Measurements from ENCODE around the gene OBP2A.
"Not testable (repeated sequence)": the region's sequence is repeated elsewhere in the genome, so short reads cannot be mapped to it uniquely, and the experiment has no call there.

The OBP2A gene, protein sequence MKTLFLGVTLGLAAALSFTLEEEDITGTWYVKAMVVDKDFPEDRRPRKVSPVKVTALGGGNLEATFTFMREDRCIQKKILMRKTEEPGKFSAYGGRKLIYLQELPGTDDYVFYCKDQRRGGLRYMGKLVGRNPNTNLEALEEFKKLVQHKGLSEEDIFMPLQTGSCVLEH

DNA sequence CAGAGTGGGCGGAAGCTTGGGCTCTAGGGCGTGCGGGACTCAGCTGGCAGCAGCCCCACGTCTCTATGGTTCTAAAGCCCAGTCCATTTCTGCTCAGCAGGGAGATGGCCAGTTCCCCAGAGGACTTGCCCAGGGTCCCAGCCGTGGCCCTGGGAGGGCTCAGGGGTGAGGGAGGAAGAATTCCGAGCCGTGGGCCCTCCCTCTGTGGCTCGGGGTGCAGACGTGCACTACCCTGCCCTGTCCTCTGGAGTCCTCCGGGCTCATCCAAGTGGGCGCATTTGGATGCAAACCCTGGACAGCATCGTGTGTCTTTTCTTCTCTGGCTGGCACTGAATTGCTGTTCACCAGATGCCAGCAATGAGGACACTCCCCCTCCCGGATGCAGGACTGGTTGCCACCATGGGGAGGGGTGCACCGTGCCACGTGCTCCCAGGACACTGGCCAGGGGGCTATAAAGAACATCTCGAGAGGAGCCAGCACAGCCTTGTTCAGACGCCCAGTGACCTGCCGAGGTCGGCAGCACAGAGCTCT lies at the start of gene OBP2A:
Gene OBP2A, plus strand, starts transcription at position 481 of the 531 bp plus-strand sequence. CDS start 55 bp downstream, outside the sequence.
- DNase-seq, result not testable (repeated sequence)

DNA sequence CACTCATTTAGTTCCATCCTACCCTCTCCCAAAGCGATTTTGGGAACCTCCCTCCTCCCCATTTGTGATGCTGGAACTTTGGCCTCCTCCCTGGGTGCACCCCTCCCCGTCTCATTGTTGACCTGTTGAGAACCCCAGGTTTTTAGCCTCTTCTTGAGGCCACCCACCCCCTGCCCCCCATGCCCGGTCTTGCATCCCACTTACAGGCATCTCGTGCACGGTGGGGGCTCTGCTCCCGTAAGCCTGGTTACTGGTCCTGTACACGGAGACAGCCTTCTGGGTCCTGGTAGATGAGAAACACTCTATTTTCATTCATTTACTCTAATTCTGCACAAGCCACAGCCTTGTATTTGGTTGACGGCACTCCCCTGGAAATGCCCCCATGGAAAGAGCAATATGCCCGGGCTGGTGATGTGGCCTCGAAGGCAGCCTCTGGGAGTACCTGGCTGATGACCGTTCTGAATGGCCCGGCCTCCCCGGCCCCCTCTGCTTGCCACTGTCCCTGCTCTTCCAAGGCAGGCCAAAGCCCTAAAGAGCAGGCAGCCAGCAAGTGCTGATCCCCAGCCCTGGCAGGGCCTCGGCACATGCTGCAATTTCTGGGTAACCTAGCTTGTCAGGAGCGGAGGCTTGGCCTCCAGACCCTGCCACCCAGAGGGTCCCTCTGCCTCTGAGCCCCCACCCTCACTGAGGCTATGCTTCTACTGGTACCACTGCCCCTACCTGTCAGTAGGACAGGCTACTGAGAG lies 47.4 kb upstream of the OBP2A start:
- no peak for DNase-seq

DNA sequence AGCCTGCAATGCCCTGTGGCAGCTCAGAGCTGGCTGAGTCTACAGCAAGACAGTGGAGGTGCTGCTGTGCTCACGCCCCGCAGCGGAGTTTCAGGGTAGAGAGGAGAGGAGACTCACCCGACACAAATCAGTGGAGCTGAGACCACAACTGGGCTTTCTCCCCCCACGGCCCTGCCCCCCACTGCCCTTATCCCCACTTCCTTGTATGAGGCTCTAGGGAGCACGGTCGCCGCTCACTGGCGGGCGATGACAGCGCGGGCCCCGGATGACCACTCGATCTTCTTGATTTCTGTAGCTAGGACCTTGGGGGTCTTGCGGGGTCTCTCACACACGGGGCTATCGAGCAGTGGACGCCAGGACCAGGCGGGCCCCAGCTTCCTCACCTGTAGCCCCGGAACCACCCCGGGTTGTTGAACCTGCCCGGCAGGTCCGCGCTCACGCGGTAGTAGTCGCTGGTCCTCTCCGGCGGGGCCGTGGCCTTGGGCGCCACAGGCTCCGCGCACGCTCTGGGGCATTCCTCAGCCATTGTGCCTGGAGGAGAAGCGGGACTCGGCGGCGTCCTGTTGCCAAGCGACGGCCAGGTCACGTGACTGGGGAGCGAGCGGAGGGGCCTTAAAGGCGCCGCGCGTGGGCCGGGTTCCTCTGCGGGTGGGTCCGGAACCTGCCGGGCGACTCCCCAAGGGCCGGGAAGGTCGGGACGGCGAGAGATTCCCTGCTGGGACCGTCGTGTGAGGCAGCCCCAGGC lies 46.4 kb upstream of the OBP2A start:
- peak; percentile 91 to 95 for DNase-seq

DNA sequence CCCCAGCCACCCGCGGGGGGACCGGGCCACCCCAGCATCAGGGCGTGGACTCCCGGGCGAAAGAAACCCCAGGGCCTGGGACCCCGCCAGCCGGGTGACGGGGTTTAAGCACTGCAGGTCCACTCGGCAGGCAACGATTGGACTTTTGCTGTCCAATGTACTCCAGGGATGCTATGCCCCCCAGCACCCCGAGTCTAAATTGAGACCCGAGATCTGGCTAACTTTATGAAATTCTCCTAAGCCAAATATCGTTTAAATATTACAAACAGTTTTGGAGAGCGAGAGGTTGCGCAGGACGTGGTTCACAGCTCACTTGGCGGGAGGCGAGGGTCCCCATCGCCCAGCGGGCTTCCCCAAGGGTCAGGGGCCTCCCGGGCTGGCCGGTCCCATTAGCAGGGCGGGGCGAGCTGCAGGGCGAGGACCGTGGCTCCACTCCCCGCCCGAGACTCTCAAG lies 45.8 kb upstream of the OBP2A start:
- DNase-seq, result no peak

DNA sequence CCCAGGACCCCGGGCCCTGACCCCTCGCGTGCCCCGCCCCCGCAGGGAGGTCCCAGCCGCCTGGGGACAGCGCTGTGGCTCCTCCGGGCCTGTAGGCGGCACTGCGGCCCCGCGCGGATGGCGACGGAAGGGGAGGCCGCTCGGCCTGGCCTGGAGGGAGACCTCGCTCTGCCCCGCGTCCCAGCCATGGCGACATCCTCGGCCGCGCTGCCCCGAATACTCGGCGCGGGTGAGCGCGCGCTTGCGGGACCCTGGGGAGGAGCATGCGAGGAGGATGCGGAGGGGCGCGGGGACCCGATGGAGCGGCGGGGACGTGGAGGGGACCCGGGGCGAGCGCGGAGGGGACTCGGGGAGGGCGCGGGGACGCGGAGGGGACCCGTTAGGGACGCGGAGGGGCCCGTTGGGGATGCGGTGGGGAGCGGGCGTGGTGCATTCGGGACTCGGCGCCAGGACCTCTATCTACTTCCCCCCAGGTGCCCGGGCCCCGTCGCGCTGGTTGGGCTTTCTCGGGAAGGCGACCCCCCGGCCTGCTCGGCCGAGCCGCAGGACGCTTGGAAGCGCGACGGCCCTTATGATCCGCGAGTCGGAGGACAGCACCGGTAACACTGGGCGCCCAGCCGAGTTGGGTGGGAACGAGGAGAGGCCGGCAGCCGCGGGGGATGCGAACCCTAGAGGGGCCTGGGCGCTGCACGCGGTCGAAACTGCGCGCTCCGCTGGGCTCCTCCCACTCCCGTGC lies 45.2 kb upstream of the OBP2A start, which contains the start of gene MRPS2:
Gene MRPS2, plus strand, starts transcription at position 158 of the 736 bp plus-strand sequence. Its CDS starts 29 bp downstream, at position 187.
- peak; percentile 85 to 88 for DNase-seq

DNA sequence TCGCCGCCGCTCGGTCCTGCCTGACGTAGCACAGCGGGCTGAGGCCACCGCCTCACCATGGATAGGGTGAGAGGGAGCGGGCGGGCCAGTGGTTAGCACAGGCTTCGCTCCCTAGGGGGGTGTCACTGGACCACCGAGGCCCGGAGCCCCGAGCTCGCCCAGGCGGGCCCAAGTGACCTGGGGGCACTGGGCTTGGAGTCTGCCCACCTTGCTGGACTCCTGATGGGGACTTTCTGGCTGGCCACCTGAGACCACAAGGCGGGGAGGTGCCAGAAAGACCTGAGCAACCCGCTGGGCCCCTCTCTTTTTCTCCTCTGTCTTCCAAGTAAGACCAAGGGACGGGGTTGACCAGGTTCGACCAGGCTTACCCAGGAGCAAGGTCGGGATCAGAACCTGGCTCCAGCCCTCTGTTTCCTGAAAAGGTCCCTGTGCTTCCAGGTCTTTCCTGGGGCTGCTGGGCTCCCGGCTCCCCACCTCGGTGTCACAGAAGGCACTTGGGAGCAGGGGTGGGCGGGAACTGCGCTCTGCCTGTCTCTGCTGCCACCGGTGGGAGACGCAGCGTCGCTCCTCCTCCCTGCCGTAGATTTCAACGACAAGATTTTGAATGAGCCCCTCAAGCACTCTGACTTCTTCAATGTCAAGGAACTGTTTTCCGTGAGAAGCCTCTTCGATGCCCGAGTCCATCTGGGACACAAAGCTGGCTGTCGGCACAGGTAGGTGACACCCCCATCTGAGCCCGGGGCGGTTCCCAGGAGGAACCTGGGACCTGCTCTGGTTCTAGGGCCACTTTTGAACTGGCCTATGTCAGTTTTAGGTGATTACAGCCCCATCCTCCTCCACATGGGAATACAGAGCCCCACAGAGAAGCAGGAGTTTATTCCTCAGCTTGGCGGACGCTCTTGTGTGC lies 44.4 kb upstream of the OBP2A start:
- peak in 1 of 2 donors; percentile 73 for DNase-seq

DNA sequence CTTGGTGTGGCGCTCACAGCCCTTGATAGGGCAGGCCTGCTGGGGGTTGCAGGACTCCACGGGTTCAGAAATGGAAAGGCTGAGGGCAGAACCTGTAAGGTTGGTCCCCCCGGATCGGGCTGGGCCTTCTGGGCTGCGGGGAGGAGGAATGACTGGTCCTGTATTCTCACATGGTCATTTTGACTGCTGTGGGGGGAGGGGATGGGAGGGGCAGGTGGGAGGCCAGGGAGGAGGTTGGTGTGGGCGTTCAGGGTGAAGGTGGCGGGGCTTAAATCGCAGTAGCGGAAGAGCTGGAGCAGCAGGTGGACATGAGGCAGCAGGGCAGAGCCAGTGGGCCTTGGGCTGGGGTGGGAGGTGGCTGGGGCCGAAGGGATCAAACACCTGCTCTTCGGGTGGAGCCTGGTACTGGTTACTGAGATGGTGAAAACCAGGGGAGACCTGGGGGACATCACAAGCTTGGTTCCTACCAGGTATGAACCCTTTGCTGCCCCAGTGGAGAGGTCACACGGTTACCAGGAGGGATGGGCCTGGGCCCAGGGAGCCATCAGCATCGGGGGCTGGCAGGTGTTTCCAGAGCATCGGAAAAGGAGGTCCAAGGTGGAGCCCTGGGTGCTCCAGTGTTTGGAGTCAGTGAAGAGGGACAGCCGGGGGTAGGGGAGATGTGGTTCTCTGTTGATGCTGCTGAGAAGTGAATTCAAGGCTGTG lies 43.6 kb upstream of the OBP2A start:
- DNase-seq, result no peak

DNA sequence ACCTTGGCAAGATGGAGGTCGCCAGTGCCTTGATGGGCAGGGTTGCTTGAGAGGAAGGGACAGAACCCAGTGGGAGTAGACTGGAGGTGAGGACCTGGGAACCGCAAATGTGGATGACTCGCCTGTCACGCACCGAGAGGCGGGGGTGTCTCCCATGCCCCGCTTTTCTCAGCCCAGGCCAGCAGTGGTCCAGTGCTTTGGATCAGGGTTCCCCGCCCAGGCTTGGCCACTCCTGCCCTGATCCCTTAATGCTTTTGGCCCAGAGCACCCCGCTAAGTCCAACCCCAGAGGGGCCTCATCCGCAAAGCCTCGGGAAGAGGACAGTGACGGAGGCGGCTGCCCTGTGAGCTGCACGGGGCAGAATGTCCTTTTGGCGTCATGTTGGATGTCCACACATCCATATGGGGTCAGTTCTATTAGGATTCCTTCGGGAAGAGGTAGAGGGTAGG lies 43.0 kb upstream of the OBP2A start:
- no peak for DNase-seq

DNA sequence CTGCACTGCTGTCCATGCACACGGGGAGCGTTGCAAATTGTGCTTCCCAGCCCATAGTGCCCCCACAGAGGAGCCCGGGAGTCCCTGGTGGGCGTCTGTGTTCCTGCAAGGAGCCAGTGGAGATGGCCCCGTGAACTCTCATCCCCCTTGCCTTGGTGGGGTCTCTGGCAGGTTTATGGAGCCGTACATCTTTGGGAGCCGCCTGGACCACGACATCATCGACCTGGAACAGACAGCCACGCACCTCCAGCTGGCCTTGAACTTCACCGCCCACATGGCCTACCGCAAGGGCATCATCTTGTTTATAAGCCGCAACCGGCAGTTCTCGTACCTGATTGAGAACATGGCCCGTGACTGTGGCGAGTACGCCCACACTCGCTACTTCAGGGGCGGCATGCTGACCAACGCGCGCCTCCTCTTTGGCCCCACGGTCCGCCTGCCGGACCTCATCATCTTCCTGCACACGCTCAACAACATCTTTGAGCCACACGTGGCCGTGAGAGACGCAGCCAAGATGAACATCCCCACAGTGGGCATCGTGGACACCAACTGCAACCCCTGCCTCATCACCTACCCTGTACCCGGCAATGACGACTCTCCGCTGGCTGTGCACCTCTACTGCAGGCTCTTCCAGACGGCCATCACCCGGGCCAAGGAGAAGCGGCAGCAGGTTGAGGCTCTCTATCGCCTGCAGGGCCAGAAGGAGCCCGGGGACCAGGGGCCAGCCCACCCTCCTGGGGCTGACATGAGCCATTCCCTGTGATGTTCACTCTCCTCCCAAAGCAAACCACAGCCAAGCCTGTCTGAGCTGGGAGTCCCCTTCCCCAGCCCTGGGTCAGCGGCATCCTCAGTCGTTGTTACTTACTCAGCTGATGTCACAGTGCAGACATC lies 42.3 kb upstream of the OBP2A start:
- DNase-seq, result no peak

DNA sequence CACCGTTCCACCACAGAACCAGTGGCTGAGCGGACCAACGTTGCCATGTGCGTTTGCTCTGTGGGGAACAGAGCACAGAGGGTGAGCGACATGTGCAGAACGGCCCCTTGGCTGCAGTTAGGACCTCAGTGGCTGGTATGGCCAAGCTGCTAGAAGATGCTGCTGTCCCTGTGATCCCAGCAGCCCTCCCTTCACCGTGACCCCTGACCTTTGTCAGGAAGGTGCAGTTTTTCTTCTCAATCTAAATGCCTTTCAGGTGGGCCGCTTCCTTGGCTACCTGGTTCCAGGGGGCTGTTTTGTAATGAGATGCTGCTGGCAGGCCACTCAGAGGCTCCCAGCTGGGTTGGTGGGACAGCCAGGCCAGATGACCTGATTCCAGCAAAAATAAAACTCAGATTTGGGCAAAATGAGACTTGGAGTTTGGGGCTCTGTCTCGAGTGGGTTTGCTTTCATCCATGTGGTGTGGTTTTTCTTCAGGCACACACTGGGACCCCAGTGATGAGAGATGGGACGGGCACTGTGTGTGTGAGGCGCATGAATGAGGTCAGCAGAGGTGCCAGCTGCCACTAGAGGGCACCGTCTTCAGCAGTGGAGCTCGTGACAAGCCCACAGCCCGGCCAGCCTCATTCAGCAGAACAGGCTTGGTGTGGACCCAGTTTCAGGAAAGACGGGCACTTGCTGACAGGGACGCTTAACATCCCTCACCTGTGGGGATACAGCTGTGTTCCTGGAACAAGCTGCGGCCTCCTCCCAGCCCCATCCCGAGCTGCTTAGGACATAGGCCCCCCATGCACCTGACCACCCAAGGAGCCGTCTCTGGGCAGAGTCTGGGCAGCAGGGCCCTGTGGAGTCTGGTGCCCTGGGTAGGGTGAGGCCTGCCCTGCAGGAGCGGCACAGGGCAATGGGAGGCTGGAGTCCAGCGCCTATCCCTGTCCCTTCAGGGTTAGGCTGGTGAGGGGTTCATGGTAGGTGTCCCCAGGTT lies 41.4 kb upstream of the OBP2A start:
- peak; percentile 70 to 71 for DNase-seq

DNA sequence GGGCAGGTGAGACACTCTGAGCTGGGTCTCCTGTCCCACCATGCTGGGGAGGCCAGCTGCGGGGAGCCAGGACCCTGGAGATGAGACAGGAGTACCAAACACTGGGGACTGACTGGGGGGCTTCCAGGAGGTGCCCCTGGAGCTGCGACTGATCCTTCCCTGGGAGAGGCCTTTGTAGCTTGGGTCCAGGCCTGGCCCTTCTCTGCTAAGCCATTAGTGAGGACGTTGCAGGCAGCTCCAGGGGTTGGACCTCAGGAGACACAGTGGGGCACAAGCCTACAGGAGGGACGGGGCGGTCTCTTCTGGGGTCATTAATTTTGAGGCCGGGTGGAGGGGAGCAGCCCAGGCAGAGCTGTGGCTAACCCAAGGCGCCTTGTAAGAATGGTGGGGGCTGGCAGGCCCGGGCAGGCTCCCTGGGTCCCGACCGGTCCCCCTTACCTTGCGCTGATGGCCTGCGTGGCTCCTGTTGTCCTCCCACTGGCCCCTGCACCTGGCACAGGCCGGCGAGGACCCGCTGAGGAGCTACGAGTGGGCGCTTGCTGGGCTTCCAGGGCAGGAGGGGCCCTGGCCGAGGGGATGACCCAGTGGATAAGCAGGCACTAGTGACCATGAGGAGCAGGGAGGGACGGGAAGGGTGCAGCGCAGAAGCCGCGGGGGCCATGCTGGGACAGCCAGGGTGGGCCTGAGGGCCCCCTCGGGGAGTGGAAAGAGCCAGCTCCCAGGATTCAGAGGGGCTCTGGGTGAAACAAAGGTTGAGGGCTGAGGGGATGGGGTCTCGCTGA lies 40.3 kb upstream of the OBP2A start:
- DNase-seq, result no peak

DNA sequence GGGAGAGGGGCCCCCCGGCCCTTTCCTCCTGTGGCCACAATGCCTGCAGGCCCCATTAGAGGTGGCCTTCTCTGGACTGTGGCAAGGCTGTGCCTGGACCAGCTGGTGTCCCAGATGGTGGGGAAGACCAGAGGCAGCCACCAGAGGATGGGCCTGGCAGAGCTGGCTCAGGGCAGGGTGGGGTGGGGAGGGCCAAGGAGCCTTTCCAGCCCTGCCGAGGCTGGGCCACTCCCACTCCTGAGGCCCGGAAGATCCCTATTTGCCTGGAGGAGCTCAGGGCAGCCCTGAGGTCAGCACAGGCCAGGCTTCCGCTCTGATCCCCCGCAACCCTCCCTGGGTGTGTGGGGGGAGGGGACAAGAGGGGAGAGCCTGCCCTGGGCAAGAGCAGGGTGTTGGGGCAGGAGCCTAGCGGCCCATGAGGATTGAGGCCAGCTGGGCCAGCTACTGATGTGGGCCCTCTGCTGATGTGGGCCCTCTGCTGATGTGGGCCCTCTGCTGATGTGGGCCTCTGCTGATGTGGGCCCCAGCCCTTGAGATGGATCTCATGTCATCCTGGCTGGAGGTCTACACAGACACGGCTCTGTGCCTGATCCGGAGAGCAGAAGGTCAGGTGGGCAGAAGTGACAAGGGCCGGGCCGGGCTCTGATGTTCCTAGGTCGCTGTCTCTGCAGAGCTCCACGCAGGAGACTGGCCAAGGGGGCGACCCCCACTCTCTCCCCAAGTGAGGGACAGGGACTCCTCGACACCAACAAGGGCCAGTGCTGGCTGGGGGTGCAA lies 39.4 kb upstream of the OBP2A start:
- DNase-seq, result no peak

DNA sequence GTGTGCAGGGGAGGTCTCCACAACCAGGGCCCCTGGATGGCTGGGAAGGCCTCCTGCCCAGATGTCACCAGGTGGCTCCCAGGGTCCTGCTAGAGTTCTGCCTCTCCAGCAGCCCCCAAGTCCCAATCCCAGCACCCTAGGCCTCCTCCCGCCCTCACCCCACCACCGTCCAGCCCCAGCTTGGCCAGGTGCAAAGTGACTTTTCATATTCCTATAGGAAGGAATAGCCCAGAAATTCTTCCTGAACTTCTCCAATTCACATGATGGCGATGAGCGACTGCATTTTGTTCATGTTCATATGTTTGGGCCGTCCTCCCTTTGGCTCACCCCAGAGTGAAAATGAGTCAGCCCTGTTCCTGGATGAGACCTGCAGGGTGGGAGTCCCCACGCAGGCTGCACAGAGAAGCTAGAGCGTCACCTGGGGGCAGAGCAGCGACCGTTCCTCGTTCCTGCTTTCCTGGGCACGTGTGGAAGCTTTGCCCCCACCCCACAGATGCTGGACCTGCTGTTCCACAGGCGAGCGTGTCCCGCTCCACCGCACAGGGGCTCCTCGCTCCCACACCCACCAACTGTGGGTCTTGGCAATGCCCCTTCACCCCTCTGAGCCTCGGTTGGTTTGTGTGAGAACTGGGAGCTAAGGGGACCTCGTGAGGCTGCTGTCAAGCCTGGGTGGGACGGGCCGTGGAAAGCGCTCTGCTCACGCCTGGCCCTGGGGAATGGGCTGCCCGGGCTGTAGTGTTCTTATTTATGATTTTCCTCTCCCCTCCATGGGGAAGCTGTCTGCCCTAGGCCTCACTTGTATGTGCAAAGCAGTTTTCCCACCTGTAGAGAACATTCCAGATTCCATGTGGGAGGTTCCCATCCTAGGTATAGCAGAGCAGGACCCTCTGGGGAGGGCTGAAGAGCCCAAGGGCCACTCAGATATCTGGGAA lies 38.6 kb upstream of the OBP2A start:
- no peak for DNase-seq

DNA sequence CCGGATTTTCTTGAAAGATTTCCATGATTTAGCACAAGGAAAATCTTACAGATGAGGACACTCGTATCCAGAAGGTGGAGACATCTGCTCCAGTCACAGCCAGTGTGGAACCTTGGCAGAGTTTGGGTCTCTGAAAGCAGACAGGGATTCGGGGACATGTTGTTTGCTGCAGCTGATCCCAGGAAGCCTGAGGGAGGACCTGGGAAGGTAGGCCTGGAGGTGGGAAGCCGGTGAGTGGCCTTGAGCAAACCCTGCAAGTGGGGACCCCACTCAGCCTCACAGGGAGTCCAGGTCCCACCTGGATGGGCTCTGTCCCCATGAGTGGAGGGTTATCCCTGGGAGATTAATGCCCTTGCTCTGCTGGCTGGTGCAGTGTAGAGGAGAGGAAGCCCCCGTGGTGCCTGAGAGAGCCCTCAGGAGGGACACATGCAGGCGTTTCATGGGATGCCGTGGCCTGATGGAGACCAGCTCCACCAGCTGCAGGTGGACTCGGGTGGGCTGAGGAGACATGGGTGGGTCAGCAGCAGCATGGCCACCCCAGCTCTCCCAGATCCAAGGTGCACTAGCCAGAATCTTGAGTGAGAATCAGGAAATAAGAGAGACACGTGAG lies 37.6 kb upstream of the OBP2A start:
- DNase-seq, result no peak

DNA sequence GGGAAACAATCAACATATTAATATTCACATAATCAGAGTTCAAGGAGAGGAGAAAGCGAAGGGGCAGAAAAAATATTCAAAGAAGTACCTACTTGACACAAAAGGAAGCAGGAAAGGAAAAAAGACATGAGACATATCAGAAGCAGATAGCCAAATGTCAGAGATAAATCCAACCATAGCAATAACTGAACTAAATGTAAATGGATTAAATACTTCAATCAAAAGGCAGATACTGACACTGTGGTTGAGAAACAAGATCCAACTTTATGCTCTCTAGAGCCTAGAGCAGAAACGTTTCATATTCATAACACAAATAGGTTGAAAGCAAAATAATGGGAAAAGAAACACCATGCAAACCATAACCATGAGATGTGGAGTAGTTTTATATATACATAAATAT lies 36.5 kb upstream of the OBP2A start:
- DNase-seq, result no peak

Data from stimulated activated CD4-positive, alpha-beta T cell treated with anti-CD3 and anti-CD28 coated beads, Interleukin-2, amount 100 ng/mL, for 24 hours (primary cell).